Neural cell (in vitro differentiated cells): Measurements from ENCODE around the gene USP27X. TPM values are rescaled to one million over a fixed set of nuclear protein-coding genes. Genes with fewer than 3 reads are reported as not detected.

ENCODE experiments used
- H2AFZ ChIP-seq: fragments of 200-600, 300-800 bp; sonication (generic), shearing (Covaris generic); 2 replicates; pipeline ENCODE4 v1.6.0; 2014; ENCODE audit warnings: low read depth, mild to moderate bottlenecking, antibody characterized with exemption, low read length, moderate library complexity
- H3F3A ChIP-seq: fragments of 200-600 bp; shearing (Covaris generic); 2 replicates; pipeline ENCODE4 v1.6.1; 2016; ENCODE audit warnings: mild to moderate bottlenecking, moderate library complexity, mixed read lengths, antibody characterized with exemption, low read length; ENCODE audit not compliant: insufficient read depth, poor library complexity, severe bottlenecking
- H3K27ac ChIP-seq: fragments of 200-600, 300-800 bp; sonication (generic), shearing (Covaris generic); 2 replicates; pipeline ENCODE4 v1.5.1; 2014; ENCODE audit warnings: mild to moderate bottlenecking, low read length, moderate library complexity
- H3K27me3 ChIP-seq: fragments of 300-800, 200-600 bp; sonication (generic), shearing (Covaris generic); 2 replicates; pipeline ENCODE4 v1.6.0; 2014; ENCODE audit warnings: mild to moderate bottlenecking, low read depth, low read length, moderate library complexity; ENCODE audit not compliant: insufficient read depth
- H3K36me3 ChIP-seq: fragments of 300-800, 200-600 bp; sonication (generic), shearing (Covaris generic); 2 replicates; pipeline ENCODE4 v1.5.1; 2014; ENCODE audit warnings: mild to moderate bottlenecking, antibody characterized with exemption, low read length, moderate library complexity; ENCODE audit not compliant: insufficient read depth
- H3K4me2 ChIP-seq: fragments of 300-800, 200-600 bp; sonication (generic), shearing (Covaris generic); 2 replicates; pipeline ENCODE4 v1.6.0; 2014; ENCODE audit warnings: mild to moderate bottlenecking, low read length
- H3K4me3 ChIP-seq: fragments of 300-800, 200-600 bp; sonication (generic), shearing (Covaris generic); 2 replicates; pipeline ENCODE4 v1.5.1; 2014; ENCODE audit warnings: mild to moderate bottlenecking, low read length, moderate library complexity
- H3K79me2 ChIP-seq: fragments of 200-600 bp; shearing (Covaris generic); replicated peaks from 2 replicates; pipeline ENCODE4 v1.6.0; 2014; ENCODE audit warnings: mild to moderate bottlenecking, low read length, moderate library complexity; ENCODE audit not compliant: insufficient read depth
- H3K9ac ChIP-seq: fragments of 300-800, 200-600 bp; sonication (generic), shearing (Covaris generic); 2 replicates; pipeline ENCODE4 v1.6.1; 2016; ENCODE audit warnings: mild to moderate bottlenecking, low read length, mixed read lengths
- H3K9me2 ChIP-seq: fragments of 200-600 bp; shearing (Covaris generic); 2 replicates; pipeline ENCODE4 v1.6.1; 2016; ENCODE audit warnings: mild to moderate bottlenecking, low read length, mixed read lengths; ENCODE audit not compliant: insufficient read depth
- H3K9me3 ChIP-seq: fragments of 200-600, 300-800 bp; sonication (generic), shearing (Covaris generic); 2 replicates; pipeline ENCODE4 v1.6.1; 2016; ENCODE audit warnings: mild to moderate bottlenecking, mixed run types, low read length, moderate library complexity, mixed read lengths
- H4K20me1 ChIP-seq: fragments of 200-600 bp; shearing (Covaris generic); 2 replicates; pipeline ENCODE4 v1.6.1; 2016; ENCODE audit warnings: mild to moderate bottlenecking, mixed run types; ENCODE audit not compliant: insufficient read depth
- EP300 ChIP-seq: fragments of 450-650 bp; conservative IDR thresholded peaks from 2 replicates; pipeline ENCODE4 v1.6.1; 2014; ENCODE audit warnings: antibody characterized with exemption, mild to moderate bottlenecking, moderate library complexity; ENCODE audit not compliant: poor library complexity, severe bottlenecking
- EZH2 ChIP-seq: fragments of 200-600, 300-800 bp; shearing (Covaris generic), sonication (generic); IDR thresholded peaks from 2 replicates; pipeline ENCODE4 v1.6.1; 2014; ENCODE audit warnings: antibody characterized with exemption, low read length, borderline replicate concordance, mild to moderate bottlenecking; ENCODE audit not compliant: insufficient read depth, poor library complexity, severe bottlenecking
- MXI1 ChIP-seq: fragments of 450-650 bp; conservative IDR thresholded peaks from 2 replicates; pipeline ENCODE4 v1.6.1; 2014; ENCODE audit warnings: antibody characterized with exemption, mild to moderate bottlenecking; ENCODE audit not compliant: poor library complexity, severe bottlenecking
- POLR2AphosphoS5 ChIP-seq: IDR thresholded peaks from 2 replicates; pipeline ENCODE4 v1.6.1; 2012
- RAD21 ChIP-seq: fragments of 450-650 bp; conservative IDR thresholded peaks from 2 replicates; pipeline ENCODE4 v1.6.1; 2014; ENCODE audit warnings: antibody characterized with exemption, mild to moderate bottlenecking, moderate library complexity
- SMC3 ChIP-seq: fragments of 450-650 bp; conservative IDR thresholded peaks from 2 replicates; pipeline ENCODE4 v1.6.1; 2014; ENCODE audit warnings: antibody characterized with exemption, mild to moderate bottlenecking, moderate library complexity; ENCODE audit not compliant: poor library complexity
- TAF1 ChIP-seq: IDR thresholded peaks from 2 replicates; pipeline ENCODE4 v1.6.1; 2012; ENCODE audit warnings: low read depth
- polyA plus RNA-seq: library from polyadenylated mRNA; depleted of rRNA; stranded (reverse); fragments of >200 nt; gene quantifications from 2 replicates; pipeline ENCODE4 v1.2.3, GENCODE V29; 2014
- TF ChIP-seq, protein P1 (sequence below): IDR thresholded peaks from 2 replicates; pipeline ENCODE4 v1.6.1; 2012; ENCODE audit warnings: borderline replicate concordance
- TF ChIP-seq, protein P2 (sequence below): fragments of 450-650 bp; IDR thresholded peaks from 2 replicates; pipeline ENCODE4 v1.5.1; 2014; ENCODE audit warnings: antibody characterized with exemption, mild to moderate bottlenecking, moderate library complexity; ENCODE audit not compliant: poor library complexity, severe bottlenecking

The USP27X gene
- polyA plus RNA-seq, 1 donor from 2014 or later: 8.0 TPM

DNA sequence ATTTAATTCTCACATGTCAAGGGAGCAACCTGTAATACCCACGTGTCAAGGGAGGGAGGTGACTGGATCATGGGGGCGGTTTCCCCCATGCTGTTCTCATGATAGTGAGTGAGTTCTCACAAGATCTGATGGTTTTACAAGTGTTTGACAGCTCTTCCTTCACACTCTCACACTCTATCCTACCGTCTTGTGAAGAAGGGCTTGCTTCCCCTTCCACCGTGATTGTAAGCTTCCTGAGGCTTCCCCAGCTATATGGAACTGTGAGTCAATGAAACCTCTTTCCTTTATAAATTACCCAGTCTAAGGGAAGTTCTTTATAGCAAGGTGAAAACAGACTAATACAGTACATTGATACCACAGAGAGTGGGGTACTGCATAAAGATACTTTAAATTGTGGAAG lies 17.7 kb downstream of the USP27X start:
- Histone ChIP-seq H3K9me3 (no peaks in the 10 kb centered on the region), H3F3A (no peaks in the 10 kb centered on the region), H3K9ac (no peak overlapping the region), H3K36me3 (no peaks in the 10 kb centered on the region), H4K20me1 (no peaks in the 10 kb centered on the region), H3K27ac (no peak overlapping the region), H2AFZ (no peak overlapping the region), H3K4me2 (no peak overlapping the region), H3K79me2 (no peaks in the 10 kb centered on the region), H3K4me3 (no peak overlapping the region), H3K9me2 (no peaks in the 10 kb centered on the region), H3K27me3 (no peaks in the 10 kb centered on the region)
- TF ChIP-seq TAF1: no peak
- TF ChIP-seq POLR2AphosphoS5: no peak
- TF ChIP-seq, protein P1, sequence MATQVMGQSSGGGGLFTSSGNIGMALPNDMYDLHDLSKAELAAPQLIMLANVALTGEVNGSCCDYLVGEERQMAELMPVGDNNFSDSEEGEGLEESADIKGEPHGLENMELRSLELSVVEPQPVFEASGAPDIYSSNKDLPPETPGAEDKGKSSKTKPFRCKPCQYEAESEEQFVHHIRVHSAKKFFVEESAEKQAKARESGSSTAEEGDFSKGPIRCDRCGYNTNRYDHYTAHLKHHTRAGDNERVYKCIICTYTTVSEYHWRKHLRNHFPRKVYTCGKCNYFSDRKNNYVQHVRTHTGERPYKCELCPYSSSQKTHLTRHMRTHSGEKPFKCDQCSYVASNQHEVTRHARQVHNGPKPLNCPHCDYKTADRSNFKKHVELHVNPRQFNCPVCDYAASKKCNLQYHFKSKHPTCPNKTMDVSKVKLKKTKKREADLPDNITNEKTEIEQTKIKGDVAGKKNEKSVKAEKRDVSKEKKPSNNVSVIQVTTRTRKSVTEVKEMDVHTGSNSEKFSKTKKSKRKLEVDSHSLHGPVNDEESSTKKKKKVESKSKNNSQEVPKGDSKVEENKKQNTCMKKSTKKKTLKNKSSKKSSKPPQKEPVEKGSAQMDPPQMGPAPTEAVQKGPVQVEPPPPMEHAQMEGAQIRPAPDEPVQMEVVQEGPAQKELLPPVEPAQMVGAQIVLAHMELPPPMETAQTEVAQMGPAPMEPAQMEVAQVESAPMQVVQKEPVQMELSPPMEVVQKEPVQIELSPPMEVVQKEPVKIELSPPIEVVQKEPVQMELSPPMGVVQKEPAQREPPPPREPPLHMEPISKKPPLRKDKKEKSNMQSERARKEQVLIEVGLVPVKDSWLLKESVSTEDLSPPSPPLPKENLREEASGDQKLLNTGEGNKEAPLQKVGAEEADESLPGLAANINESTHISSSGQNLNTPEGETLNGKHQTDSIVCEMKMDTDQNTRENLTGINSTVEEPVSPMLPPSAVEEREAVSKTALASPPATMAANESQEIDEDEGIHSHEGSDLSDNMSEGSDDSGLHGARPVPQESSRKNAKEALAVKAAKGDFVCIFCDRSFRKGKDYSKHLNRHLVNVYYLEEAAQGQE: no peak
- TF ChIP-seq, protein P2, sequence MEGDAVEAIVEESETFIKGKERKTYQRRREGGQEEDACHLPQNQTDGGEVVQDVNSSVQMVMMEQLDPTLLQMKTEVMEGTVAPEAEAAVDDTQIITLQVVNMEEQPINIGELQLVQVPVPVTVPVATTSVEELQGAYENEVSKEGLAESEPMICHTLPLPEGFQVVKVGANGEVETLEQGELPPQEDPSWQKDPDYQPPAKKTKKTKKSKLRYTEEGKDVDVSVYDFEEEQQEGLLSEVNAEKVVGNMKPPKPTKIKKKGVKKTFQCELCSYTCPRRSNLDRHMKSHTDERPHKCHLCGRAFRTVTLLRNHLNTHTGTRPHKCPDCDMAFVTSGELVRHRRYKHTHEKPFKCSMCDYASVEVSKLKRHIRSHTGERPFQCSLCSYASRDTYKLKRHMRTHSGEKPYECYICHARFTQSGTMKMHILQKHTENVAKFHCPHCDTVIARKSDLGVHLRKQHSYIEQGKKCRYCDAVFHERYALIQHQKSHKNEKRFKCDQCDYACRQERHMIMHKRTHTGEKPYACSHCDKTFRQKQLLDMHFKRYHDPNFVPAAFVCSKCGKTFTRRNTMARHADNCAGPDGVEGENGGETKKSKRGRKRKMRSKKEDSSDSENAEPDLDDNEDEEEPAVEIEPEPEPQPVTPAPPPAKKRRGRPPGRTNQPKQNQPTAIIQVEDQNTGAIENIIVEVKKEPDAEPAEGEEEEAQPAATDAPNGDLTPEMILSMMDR: no peak
- no peak for TF ChIP-seq EZH2
- TF ChIP-seq RAD21: no peak
- no peak for TF ChIP-seq MXI1
- TF ChIP-seq EP300: no peak
- TF ChIP-seq SMC3: no peak

DNA sequence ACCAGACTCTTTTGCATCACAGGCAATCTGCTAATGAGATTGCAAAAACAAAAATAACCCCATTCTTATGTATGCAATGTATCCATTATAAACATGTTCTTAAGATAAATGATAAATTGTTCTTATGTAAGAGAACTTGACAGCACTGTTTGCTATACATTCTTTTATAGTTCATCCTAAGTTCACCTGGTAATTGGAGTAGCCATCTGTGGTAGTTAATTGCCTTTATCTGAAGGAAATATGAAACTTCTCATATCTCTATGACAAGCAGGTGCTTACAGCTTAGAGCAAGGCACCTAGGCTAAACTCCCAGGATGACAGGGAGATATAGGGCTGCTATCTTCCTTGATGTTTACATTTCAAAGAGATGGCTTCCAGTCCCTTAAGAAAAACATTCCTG lies 21.8 kb downstream of the USP27X start:
- H3K4me3 ChIP-seq: no peak overlapping the region
- H3K79me2 ChIP-seq: no peaks in the 10 kb centered on the region
- no peaks in the 10 kb centered on the region for H3K27me3 ChIP-seq
- TF ChIP-seq SMC3 (no peak), EZH2 (no peak)
- no peak overlapping the region for H3K9ac ChIP-seq
- no peak overlapping the region for H2AFZ ChIP-seq
- H3K4me2 ChIP-seq: no peak overlapping the region
- no peaks in the 10 kb centered on the region for H3K9me2 ChIP-seq
- H3F3A ChIP-seq: no peaks in the 10 kb centered on the region
- no peaks in the 10 kb centered on the region for H3K9me3 ChIP-seq
- no peaks in the 10 kb centered on the region for H4K20me1 ChIP-seq
- H3K36me3 ChIP-seq: no peaks in the 10 kb centered on the region
- no peak overlapping the region for H3K27ac ChIP-seq

DNA sequence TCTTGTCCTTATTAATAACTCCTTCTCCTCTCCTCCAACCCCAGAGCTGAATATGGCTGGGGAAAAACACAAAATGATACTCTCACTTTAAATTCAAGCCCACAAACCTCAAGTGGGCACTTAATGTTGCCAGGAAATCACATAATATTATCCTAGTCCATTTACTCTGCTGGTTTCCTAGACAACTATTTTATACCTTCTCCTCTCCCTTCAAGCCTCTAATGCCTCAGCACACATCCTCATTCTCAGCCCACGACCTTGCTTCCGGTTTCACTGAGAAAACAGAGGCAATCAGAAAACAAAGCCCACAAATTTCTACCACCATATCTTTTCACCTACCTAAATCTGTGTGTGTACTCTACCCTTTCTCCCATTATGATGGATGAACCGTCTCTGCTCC lies 31.1 kb downstream of the USP27X start:
- TF ChIP-seq POLR2AphosphoS5 (peak; percentile 15), MXI1 (no peak)
- no peaks in the 10 kb centered on the region for H3K9me2 ChIP-seq
- peak overlapping the region; percentile 71 for H3K27ac ChIP-seq
- no peaks in the 10 kb centered on the region for H3K36me3 ChIP-seq
- H3K9ac ChIP-seq: peak overlapping the region; percentile 9
- no peaks in the 10 kb centered on the region for H3K9me3 ChIP-seq
- no peaks in the 10 kb centered on the region for H3K79me2 ChIP-seq
- no peaks in the 10 kb centered on the region for H3F3A ChIP-seq
- H4K20me1 ChIP-seq: no peaks in the 10 kb centered on the region
- H3K27me3 ChIP-seq: no peaks in the 10 kb centered on the region
- H3K4me3 ChIP-seq: no peak overlapping the region
- H3K4me2 ChIP-seq: no peak overlapping the region
- H2AFZ ChIP-seq: no peak overlapping the region
